Endothelial cell of umbilical vein (primary cell): ENCODE measurements around the gene DSCAML1.

ENCODE experiments used
- EZH2 ChIP-seq: IDR thresholded peaks from 2 replicates; pipeline ENCODE4 v1.6.1; 2012; ENCODE audit warnings: borderline replicate concordance, low read depth, mild to moderate bottlenecking, moderate library complexity, low read length, inconsistent platforms; ENCODE audit not compliant: severe bottlenecking
- MAX ChIP-seq: IDR thresholded peaks from 2 replicates; pipeline ENCODE4 v1.6.1; 2011; ENCODE audit not compliant: insufficient read depth, insufficient read length
- MYC ChIP-seq: IDR thresholded peaks from one replicate; pipeline ENCODE4 v1.6.1; 2011; ENCODE audit warnings: mild to moderate bottlenecking, low read depth, low read length
- POLR2A ChIP-seq: IDR thresholded peaks from 2 replicates; pipeline ENCODE4 v1.6.1; 2012; ENCODE audit warnings: low read depth, mild to moderate bottlenecking, control low read depth, low read length
- POLR2AphosphoS5 ChIP-seq: IDR thresholded peaks from 2 replicates; pipeline ENCODE4 v1.6.1; 2012; ENCODE audit warnings: low read depth, mild to moderate bottlenecking, control low read depth, low read length, moderate library complexity; ENCODE audit not compliant: insufficient read depth
- TF ChIP-seq, protein P1 (sequence below), 2 donors: IDR thresholded peaks; 1 replicate in 1 of 2; 2 replicates in 1 of 2; pipeline ENCODE4 v1.5.1; 2011; ENCODE audit warnings: low read length in 2 of 2, mild to moderate bottlenecking in 2 of 2, moderate library complexity in 2 of 2, control low read depth in 1 of 2, inconsistent platforms in 1 of 2, low read depth in 1 of 2; ENCODE audit not compliant: insufficient read depth in 1 of 2; ENCODE audit errors: extremely low read depth in 1 of 2

DNA sequence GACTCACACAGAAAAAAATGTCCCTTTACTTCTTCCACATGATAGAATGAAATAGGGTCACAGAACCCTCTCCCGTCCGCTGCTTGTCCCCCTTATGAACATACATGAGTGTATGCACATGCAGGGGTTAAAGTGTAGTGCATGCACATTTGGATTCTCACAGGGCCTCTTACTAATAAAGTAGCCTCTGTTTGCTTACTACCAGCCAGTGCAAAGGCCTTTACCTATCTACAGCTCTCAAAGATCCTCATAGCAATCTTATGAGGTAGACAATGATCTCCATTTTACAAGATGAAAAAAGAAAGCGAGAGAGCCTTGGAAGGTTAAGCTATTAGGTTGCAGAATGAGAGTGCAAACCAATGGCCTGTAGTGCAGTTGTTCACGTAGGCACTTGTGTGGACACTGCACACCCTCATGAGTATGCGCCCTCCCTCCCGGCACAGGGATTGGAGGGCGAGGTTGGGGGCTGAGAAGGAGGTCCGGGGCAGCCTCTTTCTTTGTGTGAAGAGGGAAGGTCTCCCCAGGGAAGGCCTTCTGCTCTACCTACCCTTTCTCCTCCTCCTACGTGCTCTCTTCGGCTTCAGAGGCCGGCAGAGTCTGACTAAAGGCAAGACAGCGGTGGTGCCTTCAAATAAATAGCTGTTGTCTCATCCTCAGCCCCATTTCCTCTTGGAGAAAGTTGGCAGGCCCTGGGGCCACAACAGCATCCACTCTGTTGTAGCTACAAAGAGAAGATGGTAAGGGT is 378.1 kb downstream of the DSCAML1 start:
- TF ChIP-seq POLR2AphosphoS5 (no peak), POLR2A (no peak), MYC (no peak), EZH2 (no peak), MAX (no peak)
- TF ChIP-seq, protein P1, sequence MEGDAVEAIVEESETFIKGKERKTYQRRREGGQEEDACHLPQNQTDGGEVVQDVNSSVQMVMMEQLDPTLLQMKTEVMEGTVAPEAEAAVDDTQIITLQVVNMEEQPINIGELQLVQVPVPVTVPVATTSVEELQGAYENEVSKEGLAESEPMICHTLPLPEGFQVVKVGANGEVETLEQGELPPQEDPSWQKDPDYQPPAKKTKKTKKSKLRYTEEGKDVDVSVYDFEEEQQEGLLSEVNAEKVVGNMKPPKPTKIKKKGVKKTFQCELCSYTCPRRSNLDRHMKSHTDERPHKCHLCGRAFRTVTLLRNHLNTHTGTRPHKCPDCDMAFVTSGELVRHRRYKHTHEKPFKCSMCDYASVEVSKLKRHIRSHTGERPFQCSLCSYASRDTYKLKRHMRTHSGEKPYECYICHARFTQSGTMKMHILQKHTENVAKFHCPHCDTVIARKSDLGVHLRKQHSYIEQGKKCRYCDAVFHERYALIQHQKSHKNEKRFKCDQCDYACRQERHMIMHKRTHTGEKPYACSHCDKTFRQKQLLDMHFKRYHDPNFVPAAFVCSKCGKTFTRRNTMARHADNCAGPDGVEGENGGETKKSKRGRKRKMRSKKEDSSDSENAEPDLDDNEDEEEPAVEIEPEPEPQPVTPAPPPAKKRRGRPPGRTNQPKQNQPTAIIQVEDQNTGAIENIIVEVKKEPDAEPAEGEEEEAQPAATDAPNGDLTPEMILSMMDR (IDR thresholded peaks at IDR 0.05; ENCODE audit: extremely low read depth in 1 of 2, insufficient read depth in 1 of 2, low read depth in 1 of 2, low read length in 2 of 2) = no peak
